Muscle layer of duodenum (tissue), 2 donors: Measurements from ENCODE around the gene IKZF3.
"Not testable (repeated sequence)": the region's sequence is repeated elsewhere in the genome, so short reads cannot be mapped to it uniquely, and the experiment has no call there.

Source experiments
- H3K27ac ChIP-seq: one replicate; pipeline ENCODE4 v1.7.0; 2013; ENCODE audit warnings: mild to moderate bottlenecking, low read length
- H3K27me3 ChIP-seq: one replicate; pipeline ENCODE4 v1.7.0; 2013; ENCODE audit warnings: low read depth, mild to moderate bottlenecking, control low read depth, low read length
- H3K36me3 ChIP-seq, 2 donors: one replicate each; pipeline ENCODE4 v1.7.0; 2013; ENCODE audit warnings: low read length in 2 of 2, control low read depth in 1 of 2, mild to moderate bottlenecking in 1 of 2; ENCODE audit not compliant: insufficient read depth in 2 of 2, control insufficient read depth in 1 of 2
- H3K4me1 ChIP-seq, 2 donors: one replicate each; pipeline ENCODE4 v1.7.0; 2013; ENCODE audit warnings: low read length in 2 of 2, mild to moderate bottlenecking in 2 of 2, control low read depth in 1 of 2, moderate library complexity in 1 of 2; ENCODE audit not compliant: insufficient read depth in 2 of 2, control insufficient read depth in 1 of 2
- H3K4me3 ChIP-seq, 2 donors: one replicate each; pipeline ENCODE4 v1.7.0; 2013; ENCODE audit warnings: low read length in 2 of 2, low read depth in 1 of 2, mild to moderate bottlenecking in 1 of 2
- H3K9me3 ChIP-seq, 2 donors: one replicate each; pipeline ENCODE4 v1.7.0; 2013; ENCODE audit warnings: low read length in 2 of 2, control low read depth in 1 of 2, mild to moderate bottlenecking in 1 of 2; ENCODE audit not compliant: control insufficient read depth in 1 of 2
- donor health status: healthy.

IKZF3 gene

GRCh38 chr17:39751016-39751543 is 113.0 kb downstream of the IKZF3 start:
- no peaks in the 10 kb centered on the region for H3K36me3 ChIP-seq
- H3K27ac ChIP-seq: no peak overlapping the region
- H3K27me3 ChIP-seq: no peaks in the 10 kb centered on the region
- peaks cover 8 to 9% of the 10 kb centered on the region in 2 donors for H3K4me1 ChIP-seq
- H3K4me3 ChIP-seq: no peak overlapping the region
- no peaks in the 10 kb centered on the region for H3K9me3 ChIP-seq

DNA sequence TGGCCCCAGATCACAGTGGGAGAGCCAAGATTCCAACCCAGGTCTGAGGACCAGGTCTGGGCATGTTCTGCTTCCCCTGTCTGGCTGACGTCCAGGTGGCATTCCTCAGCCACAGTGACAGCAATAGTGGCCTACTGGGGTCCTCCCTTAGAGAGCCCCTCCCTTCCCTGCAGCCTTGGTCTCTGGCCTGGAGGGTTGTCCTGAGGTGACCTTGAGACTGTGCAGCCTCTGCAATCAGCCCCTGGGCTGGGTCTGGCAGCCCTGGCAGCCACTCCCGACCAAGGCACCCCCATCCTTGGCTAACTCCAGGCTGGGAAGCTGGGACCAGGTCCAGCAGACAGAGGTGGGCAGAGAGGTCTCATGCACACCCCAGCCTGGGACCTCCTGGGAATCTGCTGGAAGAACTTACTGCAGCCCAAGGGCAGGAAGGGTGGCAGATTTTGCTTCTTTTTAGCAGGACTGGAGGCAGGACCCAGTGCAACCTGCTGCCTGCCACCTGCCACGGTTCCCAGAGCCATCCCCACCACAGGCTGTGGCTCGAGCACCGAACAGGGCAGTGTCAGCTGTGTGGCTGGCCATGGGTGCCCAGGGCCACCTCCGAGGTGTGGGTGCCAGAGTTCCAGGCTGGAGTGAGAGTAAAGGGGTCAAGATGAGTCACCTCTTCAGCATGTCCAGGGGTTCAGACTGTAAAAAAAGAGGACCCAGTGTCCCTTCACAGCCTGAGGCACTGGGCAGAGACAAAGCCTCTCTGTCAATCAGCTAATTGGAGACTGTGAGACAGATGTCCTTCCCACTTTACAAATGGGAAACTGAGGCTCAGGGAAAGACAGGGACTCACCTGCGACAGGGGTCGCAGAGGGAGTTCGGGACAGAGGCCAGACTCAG is 113.7 kb downstream of the IKZF3 start:
- no peak overlapping the region for H3K4me3 ChIP-seq
- H3K27ac ChIP-seq: no peak overlapping the region
- H3K27me3 ChIP-seq: no peaks in the 10 kb centered on the region
- no peaks in the 10 kb centered on the region for H3K9me3 ChIP-seq
- H3K36me3 ChIP-seq: no peaks in the 10 kb centered on the region
- H3K4me1 ChIP-seq: peaks cover 8% of the 10 kb centered on the region in 2 donors

DNA sequence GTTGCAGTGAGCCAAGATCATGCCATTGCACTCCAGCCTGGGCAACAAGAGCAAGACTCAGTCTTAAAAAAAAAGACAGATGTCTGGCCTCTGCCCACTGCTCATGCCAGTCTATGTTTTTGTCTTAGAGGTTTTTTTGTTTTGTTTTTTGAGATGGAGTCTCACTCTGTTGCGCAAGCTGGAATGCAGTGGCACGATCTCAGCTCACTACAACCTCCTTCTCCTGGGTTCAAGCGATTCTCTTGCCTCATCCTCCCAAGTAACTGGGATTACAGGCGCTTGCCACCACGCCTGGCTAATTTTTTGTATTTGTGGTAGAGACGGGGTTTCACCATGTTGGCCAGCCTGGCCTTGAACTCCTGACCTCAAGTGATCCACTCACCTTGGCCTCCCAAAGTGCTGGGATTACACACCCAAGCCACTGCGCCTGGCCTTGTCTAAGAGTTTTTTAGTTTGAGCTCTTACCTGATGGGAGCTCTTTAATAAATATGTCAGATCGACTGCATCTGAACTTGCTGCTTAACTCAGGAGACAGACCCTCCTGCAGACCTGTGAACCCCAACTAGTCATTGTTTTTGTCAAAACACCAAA is 115.6 kb downstream of the IKZF3 start:
- H3K36me3 ChIP-seq, H3K4me3 ChIP-seq: not testable (repeated sequence)

GRCh38 chr17:39747745-39748144 is 116.4 kb downstream of the IKZF3 start:
- Histone ChIP-seq H3K27me3 (no peaks in the 10 kb centered on the region), H3K4me3 (no peak overlapping the region), H3K4me1 (no peaks in the 10 kb centered on the region), H3K9me3 (no peaks in the 10 kb centered on the region), H3K36me3 (no peaks in the 10 kb centered on the region), H3K27ac (no peak overlapping the region)

More for the DNA sequence above, 115.6 kb downstream of the IKZF3 start:
- H3K27me3 ChIP-seq, H3K4me1 ChIP-seq, H3K9me3 ChIP-seq, H3K27ac ChIP-seq: not testable (repeated sequence)

- Histone ChIP-seq H3K36me3 (no peaks in the 10 kb centered on the region), H3K4me3 (no peak overlapping the region)
Observed at GRCh38 chr17:39746145-39746461, 118.0 kb downstream of the IKZF3 start.

GRCh38 chr17:39745335-39746144 is 118.6 kb downstream of the IKZF3 start:
- Histone ChIP-seq H3K27me3 (no peaks in the 10 kb centered on the region), H3K36me3 (no peaks in the 10 kb centered on the region), H3K4me3 (no peak overlapping the region), H3K27ac (no peak overlapping the region), H3K9me3 (no peaks in the 10 kb centered on the region), H3K4me1 (no peaks in the 10 kb centered on the region)

More at GRCh38 chr17:39746145-39746461, 118.0 kb downstream of the IKZF3 start:
- Histone ChIP-seq H3K27me3 (no peaks in the 10 kb centered on the region), H3K4me1 (no peaks in the 10 kb centered on the region), H3K27ac (no peak overlapping the region), H3K9me3 (no peaks in the 10 kb centered on the region)

DNA sequence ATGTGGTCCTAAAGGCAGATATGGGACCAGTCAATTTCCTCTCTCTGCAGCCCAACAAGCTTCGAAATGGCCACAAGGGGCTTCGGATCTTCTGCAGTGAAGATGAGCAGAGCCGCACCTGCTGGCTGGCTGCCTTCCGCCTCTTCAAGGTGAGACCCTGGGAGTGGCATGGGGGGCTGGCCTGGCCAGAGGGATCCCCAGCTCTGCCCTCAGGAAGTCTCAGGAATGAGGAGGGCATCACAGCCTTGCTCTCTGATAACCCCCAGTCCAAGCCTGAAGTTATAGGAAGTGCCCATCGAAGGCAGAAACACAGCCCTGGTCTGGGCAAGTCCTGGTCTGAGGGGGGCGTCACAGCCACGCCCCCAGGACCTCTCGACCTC is 119.3 kb downstream of the IKZF3 start:
- Histone ChIP-seq H3K4me1 (peaks cover 0 to 2% of the 10 kb centered on the region in 2 donors), H3K27ac (no peak overlapping the region), H3K27me3 (peaks cover 5% of the 10 kb centered on the region), H3K36me3 (no peaks in the 10 kb centered on the region), H3K9me3 (no peaks in the 10 kb centered on the region), H3K4me3 (no peak overlapping the region)

GRCh38 chr17:39744075-39744835 is 119.9 kb downstream of the IKZF3 start:
- Histone ChIP-seq H3K9me3 (no peaks in the 10 kb centered on the region), H3K27ac (no peak overlapping the region), H3K36me3 (no peaks in the 10 kb centered on the region), H3K4me3 (no peak overlapping the region), H3K27me3 (peaks cover 5% of the 10 kb centered on the region), H3K4me1 (peaks cover 0 to 7% of the 10 kb centered on the region in 2 donors)

GRCh38 chr17:39742856-39743436 is 121.2 kb downstream of the IKZF3 start:
- Histone ChIP-seq H3K9me3 (no peaks in the 10 kb centered on the region), H3K4me1 (peaks cover 0 to 21% of the 10 kb centered on the region in 2 donors), H3K27ac (no peak overlapping the region), H3K36me3 (no peaks in the 10 kb centered on the region), H3K27me3 (peaks cover 5% of the 10 kb centered on the region), H3K4me3 (no peak overlapping the region)

DNA sequence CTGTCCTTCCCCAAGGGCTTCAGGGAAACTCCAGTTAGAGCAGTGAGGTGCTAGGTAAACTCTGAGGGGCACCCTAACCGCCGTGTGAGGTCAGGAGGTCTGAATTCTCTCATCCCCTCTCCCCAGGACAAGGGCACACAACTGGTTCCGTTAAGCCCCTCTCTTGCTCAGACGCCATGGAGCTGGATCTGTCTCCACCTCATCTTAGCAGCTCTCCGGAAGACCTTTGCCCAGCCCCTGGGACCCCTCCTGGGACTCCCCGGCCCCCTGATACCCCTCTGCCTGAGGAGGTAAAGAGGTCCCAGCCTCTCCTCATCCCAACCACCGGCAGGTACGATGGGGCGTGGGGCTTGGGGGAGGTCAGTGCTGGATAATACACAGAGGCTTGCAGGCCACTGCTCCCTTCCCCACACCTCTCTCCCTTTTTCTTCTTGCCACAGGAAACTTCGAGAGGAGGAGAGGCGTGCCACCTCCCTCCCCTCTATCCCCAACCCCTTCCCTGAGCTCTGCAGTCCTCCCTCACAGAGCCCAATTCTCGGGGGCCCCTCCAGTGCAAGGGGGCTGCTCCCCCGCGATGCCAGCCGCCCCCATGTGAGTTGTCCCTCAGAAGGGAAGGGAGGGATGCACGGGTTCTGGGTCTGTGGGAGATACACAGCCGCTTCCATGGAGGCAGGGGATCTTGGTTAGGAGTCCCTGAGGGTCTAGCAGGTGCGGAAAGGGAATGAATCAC is 121.8 kb downstream of the IKZF3 start:
- no peak overlapping the region for H3K4me3 ChIP-seq
- H3K27me3 ChIP-seq: peaks cover 5% of the 10 kb centered on the region
- H3K4me1 ChIP-seq: peaks cover 0 to 24% of the 10 kb centered on the region in 2 donors
- no peaks in the 10 kb centered on the region for H3K36me3 ChIP-seq
- no peaks in the 10 kb centered on the region for H3K9me3 ChIP-seq
- no peak overlapping the region for H3K27ac ChIP-seq
